GM18498 (cell line): Measurements from ENCODE around the gene TPRG1L.

Experiments
- ATAC-seq: cut with Tn5 transposase; IDR thresholded peaks from one replicate; pipeline ENCODE4 v1.9.1; 2021; ENCODE audit warnings: mild to moderate bottlenecking, moderate library complexity; ENCODE audit not compliant: unreplicated experiment

Gene TPRG1L

DNA sequence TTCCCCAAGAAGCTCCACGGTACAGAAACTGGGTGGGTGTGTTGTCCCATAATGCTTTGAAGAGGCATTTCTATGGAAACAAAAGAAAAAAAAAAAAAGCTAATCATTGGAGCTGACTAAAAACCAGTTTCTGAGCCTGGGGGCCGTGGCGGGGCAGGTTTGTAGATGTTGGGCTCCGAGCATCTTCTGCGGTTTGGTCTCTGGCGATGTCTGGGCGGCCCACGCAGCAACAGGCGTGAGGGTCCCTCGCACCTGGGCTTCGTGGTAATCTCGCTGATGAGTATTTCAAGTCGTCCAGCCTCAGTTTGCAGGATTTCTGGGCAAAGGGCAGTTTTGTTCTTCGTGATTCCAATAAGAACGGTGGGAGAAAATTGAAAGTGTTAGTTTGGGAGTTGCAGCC is 34.3 kb downstream of the TPRG1L start:
- ATAC-seq = no peak

GRCh38 chr1:3660704-3661103 is 35.9 kb downstream of the TPRG1L start:
- no peak for ATAC-seq

- no peak for ATAC-seq
Observed at GRCh38 chr1:3661631-3662030, 36.8 kb downstream of the TPRG1L start.

- ATAC-seq = no peak
Observed at GRCh38 chr1:3662080-3662671, 37.4 kb downstream of the TPRG1L start.

GRCh38 chr1:3663999-3664699 is 39.3 kb downstream of the TPRG1L start:
- ATAC-seq = no peak

DNA sequence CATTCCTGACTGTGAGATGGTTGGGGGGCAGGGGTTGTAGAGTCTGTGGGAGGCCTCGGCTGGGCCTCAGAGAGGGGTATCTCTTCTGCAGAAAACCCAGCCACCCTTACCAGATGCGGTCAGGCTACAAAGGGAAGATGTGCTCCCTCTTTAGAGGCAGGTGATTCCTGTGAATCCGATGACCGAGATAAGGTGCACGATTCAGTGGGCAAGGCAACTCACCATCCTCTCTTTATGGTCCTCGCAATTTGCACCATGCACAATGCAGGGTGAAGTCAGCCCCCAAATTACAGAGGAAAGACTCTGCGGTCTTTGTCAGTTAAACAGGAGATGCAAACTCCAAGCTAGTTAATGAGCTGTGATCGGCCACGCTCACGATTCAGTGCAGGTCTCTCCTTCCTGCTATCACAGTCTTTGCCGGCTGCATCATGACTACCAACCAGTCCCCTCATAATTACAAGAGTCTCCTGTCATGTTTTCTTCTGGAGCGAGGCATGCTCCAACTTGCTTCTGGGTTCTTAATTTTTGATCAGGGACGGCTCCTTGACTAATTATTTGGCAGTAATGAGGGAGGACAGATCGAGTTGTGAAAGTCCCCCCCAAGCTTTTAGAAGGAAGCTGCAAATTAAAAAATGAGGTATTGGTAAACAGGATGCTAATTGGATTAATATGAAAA is 40.0 kb downstream of the TPRG1L start:
- no peak for ATAC-seq

- ATAC-seq = no peak
Observed at GRCh38 chr1:3668148-3668547, 43.3 kb downstream of the TPRG1L start.

- ATAC-seq = no peak
Observed at GRCh38 chr1:3668585-3669300, 43.9 kb downstream of the TPRG1L start.

GRCh38 chr1:3669421-3669821 is 44.6 kb downstream of the TPRG1L start:
- no peak for ATAC-seq

GRCh38 chr1:3669971-3670431 is 45.2 kb downstream of the TPRG1L start:
- ATAC-seq = no peak

- ATAC-seq = no peak
Observed at GRCh38 chr1:3670823-3671265, 46.0 kb downstream of the TPRG1L start.

DNA sequence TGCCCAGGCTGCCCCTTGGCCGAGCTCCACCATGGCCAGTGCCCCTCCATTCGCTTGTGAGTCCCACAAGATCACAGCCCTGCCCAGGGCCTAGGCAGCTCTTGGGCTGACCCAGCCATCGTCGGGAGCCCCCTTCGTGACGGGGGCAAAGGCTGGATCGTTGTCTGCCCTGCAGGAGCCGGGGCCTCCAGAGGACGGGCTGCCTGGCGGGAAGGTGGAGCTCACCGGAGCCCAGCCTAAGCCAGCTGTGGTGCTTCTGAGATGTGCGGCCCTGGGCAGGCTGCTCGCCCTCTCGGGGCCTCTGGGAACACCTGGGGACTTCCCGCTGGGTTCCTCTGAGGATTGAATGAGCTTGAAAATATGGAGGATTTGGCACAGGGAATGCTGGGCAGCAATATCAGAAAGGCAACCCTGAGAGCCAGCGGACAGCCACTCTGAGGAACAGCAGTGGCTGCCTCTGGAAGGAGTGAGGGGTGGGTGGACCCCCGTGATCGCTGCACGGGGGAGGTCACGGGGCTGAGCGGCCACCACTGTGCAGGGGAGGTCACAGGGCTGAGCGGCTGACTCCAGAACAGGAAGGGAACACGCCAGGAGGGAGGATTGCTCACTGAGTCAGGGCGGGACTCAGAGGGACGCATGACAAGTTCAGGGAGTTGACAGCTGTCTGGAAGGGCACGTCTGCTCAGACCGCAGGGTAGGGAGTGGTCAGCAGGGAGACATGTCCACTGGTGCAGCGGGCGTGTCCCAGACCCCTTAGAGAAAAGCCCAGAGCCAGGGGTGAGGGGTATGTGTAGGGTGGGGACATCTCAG is 46.8 kb downstream of the TPRG1L start:
- no peak for ATAC-seq

- no peak for ATAC-seq
Observed at GRCh38 chr1:3672231-3672970, 47.6 kb downstream of the TPRG1L start.

- ATAC-seq = no peak
Observed at GRCh38 chr1:3672971-3673361, 48.2 kb downstream of the TPRG1L start.

DNA sequence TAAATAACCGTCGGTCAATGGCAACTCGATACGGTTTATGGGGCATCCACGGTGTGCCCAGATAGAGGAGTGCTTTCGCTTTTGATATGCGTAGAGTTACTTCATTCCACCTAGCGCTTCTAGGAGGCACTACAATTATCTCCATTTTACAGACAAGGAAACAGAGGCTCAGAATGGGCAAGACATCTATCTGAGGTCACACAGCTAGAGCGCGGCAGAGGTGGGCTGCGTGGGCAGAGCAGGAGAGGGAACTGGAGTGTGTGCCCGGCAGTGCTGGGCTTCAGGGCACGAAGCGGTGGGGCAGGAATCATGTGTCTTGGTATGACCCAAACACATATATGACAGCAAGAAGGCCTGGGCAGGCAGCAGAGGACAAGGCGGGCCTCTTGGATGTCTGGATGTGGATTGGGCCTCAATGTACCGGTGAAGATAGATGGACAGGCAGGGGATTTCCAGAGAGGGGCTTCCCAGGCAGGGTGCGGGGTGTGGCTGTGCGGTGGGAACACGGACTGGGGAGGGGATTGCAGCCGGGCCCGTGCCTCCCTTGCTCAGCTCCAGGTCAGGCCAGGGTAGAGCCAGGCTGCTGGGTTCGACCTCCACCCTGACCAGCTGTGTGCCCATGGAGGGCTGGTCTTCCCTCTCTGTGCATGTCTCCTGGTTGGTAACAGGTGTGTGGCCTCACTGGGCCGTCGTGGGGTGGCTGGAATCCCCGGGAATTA is 48.7 kb downstream of the TPRG1L start:
- no peak for ATAC-seq

GRCh38 chr1:3674100-3675094 is 49.6 kb downstream of the TPRG1L start:
- no peak for ATAC-seq

DNA sequence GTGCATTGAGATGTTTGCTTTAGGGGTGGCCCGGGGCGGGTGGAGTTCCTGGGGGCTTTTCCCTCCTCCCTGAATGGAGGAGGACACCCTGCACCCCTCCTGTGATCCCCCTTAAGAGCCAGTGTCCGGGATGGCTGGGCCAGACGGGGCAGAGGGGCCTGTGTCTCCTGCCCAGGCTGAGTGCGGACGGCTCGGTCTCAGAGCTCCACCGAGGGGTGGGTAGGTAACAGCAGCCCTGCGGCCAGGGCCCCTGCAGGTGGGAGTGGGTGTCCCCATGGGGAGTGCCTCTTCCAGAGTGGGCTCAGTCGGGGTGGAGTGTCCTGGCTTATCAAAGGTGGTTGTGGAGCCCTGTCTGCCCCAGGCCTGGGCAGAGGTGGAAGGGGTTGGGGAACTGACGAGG is 50.6 kb downstream of the TPRG1L start:
- ATAC-seq = no peak
